Measurements from ENCODE around the gene HTR2B.
"Not testable (repeated sequence)": the region's sequence is repeated elsewhere in the genome, so short reads cannot be mapped to it uniquely, and the experiment has no call there.

Gene HTR2B

DNA sequence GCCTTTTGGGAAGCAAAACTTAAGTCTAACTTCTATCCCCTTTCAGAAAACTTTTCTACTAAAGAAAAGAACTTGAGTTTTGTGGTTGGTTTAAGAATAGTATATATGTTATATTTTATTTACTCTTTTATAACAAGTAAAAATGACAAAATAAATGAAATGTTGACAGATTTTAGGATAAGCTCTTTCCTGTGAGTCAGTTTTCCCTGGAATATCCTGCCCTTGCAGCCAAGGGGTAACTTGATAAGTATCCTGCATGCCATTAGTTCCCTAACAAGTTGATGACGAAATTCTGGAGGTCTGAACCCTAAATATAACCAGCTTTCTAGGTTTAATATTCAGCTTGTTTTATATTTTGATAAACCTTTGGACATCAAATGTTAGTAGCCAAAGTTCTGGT, 7.3 kb upstream of the HTR2B start:
- DNase-seq: no peak

DNA sequence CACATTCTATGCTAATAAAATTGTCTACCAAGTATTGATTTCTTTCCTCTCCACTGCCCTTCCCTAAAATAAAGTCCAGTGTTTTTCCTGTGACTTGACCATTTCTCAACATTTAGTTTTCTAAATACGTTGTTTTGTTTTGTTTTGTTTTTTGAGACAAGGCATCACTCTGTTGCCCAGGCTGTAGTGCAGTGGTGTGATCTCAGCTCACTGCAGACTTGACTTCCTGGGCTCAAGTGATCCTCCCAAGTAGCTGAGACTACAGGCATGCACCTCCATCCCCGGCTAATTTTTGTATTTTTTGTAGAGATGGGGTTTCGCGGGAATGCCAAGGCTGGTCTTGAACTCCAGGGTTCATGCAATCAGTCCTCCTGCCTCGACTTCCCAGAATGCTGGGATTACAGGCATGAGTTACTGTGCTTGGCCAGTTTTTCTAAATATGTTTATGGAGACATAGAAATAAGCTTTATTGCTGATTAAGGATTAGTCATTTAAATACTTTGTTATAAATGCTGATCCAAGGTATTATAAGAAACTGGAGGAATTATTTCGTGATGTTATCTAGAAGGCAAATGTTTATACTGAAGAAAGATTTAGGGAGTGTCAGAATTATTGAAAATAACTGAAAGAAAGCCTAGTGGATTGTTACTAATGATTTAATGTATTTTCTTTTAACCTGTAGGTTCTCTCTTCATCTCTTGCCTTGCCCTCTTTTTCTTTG, 5.7 kb upstream of the HTR2B start:
- no peak for DNase-seq

DNA sequence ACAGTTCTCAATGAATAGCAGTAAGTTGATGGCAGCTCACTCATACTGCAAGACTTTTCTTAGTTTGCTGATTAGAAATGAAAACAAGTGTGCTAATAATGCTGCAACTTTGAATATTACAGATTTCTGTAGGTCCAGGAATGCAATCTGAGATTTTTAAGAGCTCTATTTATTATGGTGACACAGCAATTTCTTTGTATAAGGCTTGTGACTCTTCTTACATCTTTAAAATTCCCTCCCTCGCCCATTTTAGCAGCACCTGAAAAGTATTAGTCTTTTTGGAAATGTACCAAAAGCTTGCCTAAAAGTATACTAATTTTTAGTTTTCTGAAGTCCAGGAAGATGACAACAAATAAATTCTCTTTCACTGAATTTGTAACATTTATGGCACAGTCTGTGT, 4.4 kb upstream of the HTR2B start:
- DNase-seq: no peak

DNA sequence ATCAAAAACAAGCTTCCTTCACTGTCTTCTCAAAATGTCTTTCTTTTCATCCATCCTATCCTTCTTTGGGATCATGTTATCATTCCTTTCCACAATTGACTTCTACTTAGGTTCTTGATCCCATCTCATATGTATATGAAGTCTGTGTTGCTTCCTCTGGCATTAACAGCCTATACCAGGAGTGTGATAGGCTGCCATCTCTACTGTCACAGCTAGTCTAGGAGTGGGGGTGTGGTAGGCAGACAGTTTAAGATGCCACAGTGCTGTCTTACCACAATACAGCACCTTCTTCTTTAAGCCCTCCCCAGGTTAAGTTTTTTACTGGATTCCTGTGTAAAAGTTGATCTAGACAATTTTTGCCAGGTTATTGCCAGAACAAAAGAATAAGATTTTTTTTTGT, 3.7 kb upstream of the HTR2B start:
- no peak for DNase-seq

DNA sequence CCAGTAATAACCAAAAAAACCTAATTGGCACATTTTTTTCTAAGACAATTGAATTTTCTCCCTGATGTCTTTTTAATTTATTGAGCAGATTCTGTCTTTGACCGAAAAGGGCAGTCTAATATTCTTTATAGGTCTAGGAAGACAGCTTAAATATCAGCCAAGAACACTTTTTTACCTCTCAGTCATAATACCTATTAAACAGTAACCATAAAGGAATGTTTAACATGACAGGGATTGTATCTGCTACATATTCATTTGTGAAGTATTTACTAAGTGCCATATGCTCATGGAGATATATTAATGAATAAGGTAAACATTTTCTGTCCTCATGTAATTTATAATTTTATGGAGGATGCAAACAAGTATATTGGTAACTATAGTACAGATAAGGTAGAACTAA, 3.1 kb upstream of the HTR2B start:
- DNase-seq: no peak

DNA sequence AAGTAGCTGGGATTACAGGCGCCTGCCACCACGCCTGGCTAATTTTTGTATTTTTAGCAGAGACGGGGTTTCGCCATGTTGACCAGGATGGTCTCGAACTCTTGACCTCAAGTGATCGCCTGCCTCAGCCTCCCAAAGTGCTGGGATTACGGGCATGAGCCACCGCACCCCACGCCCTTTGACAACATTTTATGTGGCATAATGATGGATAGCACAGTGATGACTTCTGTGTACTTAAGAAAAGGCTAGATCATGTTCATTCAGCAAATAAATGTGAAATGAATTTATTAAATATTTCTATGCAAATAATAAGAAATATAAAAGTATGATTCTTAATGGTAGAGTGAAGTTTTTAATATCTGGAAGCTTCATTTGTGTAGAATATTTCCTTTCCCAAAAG, 2.6 kb upstream of the HTR2B start:
- no peak for DNase-seq

DNA sequence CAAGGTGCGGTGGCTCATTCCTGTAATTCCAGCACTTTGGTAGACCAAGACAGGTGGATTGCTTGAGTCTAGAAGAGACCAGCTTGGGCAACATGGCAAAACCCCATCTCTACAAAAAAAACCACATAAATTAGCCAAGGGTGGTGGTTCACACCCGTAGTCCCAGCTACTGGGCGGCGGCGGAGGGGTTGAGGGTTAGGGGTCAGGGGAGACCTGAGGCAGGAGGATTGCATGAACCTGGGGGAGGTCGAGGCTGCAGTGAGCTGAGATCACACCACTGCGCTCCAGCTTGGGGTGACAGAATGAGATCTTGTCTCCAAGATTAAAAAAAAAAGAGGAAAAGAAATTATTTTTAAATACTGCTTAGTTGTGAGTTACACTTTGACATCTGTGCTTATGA, 1.3 kb upstream of the HTR2B start:
- no peak for DNase-seq

DNA sequence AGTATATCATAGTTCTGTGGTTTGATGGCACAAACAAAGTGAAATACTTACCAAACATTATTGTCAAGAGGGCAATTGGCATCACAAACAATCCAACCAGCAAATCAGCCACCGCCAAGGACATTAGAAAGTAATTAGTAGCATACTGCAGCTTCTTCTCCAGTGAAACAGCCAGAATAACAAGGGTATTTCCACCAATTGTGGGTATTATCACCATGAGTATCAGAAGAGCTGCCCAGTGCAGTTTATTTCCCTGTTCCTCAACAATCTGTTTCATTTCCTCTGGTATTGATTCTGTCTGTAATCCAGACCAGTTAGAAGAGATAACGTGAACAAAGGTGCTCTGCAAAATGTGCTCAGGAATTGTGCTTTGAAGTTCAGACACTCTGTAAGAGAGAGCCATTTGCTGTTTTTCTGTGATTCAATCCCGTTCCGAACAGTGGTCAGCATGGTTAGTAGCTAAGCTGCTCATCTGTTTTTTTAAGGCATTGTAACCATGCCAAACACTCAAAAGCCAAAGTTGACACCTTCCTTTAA, 1.4 kb downstream of the HTR2B start:
- DNase-seq: no peak

DNA sequence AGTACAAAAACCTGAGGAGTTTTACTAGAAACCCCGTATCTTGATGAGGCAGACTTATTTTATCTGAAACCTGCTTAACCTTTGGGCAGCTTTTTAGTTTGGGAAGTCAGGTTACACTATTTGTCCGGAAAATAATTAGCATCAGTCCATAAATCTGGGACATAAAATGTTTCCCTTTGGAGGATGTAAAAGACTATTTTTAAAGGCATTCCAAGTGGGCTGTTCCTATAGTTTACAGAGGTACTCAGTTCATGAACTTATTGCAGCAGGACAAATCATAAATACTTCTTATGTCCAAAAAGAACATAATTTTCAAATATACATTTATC, 6.3 kb downstream of the HTR2B start:
- no peak for DNase-seq

DNA sequence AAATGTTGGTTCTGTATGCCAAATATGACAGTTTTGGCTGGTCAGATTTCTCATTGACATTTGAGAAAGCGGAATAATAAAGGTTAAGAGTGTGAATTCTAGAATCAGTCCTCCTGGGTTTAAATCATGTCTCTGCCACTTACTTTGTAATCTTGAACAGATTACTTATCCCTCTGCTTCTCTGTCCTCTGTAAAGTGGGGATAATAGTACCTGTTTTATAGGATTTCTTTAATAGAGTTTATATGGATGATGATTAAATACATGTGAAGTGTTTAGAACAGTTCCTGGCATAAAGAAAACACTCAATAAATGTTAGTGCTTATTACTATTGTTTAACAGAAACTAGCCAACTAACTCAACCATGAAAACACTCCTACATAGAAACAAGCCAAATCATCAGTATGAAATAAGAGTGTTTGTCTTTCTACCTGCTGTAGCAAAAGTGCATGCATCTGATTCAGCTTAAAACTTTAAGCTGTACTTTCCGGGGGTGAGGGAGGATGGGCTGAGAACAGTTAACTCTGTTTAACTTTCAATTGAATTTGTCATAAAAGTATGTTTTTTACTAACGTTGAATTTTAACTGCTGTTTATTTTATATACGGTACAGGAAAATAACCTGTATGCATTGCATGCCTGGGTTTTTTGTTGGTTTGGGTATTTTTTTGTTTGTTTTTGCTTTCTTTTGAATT, 6.8 kb downstream of the HTR2B start:
- DNase-seq: no peak

DNA sequence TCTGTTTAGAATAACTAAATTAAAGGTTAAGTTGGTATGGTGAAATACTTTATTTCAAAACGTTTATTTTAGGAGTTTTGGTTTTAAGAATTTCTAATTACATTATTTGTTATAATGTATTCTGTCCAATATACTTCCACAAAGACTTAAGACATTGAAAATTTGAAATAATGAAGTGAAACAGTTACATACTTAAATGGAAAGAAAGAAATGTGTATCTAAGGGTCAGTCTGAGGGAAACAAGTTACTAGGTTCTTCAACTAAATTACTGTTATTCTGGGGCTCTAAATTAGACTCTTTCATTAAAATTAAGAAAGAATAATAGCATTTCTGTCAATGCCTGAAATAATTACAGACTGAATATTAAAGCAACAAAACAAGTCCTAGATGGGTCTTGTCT, 7.7 kb downstream of the HTR2B start:
- DNase-seq: no peak

DNA sequence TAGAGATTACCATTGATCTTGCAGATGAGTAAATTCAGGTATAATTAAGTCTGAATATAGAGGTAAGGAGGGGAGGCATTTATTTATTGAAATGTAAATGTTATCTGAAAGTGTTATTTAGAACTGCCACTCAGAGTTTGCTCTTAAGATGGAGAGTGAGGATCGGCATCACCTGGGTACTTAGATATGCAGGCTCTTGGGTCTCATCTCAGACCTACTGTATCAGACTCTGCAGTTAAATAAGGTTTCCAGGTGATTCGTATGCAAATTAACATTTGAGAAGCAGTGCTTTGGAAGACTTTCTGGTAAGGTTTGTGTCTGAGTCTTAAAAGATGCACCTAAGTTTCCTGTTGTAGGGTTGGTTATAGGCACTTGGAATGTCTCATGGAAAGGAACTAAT, 9.2 kb downstream of the HTR2B start:
- no peak for DNase-seq

DNA sequence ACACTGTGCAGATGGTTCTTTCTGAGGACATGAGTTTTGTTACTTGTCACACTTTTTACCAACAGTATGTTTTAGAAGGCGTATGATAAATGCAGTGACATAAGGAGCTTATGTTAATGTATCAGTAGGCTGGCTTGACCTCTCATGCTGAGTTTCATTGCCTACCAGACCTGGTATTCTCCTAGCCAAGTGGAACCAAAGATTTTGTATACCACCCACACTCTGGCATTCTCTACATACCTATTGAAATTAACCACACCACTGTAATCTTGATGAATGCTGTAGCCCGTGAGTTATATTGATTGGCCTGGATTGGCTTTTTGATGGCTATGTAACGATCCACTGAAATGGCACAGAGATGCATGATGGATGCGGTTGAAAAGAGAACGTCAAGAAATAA, 11.4 kb downstream of the HTR2B start:
- no peak for DNase-seq

DNA sequence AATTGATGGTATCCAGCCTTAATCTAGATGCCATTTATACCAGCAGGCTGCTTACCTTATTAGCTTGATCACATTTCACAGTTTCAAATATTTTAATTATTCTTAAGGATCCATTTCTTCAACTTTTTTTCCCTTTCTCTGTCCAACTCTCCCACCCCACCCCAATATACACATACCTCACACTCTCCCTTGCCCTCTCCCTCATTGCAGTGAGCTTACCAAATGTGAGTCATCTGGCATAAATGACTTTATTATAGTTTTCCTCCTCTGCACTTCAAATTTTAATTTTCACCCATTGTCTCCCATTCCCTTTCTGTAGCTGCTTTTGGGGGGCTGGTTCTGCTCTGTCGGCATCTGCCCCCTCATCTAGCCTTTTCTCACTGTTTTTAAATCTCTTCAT, 12.9 kb downstream of the HTR2B start:
- no peak for DNase-seq

DNA sequence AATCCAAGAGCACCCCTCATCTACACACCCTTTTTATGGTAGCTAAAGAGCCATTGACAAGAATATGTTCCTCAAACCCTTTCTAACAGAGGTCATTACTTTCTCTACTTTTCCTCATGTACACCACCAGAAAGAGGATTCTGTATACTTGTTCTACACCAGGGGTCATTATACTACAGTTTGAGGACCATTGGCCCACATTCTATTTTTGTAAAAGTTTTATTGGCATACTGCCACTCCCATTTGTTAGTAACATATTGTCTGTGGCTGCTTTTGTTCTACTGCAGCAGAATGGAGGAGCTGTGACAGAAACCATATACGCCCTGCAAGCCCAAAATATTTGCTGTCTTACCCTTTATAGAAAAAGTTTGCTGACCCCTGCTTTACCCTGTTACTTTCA, 14.3 kb downstream of the HTR2B start:
- no peak for DNase-seq

DNA sequence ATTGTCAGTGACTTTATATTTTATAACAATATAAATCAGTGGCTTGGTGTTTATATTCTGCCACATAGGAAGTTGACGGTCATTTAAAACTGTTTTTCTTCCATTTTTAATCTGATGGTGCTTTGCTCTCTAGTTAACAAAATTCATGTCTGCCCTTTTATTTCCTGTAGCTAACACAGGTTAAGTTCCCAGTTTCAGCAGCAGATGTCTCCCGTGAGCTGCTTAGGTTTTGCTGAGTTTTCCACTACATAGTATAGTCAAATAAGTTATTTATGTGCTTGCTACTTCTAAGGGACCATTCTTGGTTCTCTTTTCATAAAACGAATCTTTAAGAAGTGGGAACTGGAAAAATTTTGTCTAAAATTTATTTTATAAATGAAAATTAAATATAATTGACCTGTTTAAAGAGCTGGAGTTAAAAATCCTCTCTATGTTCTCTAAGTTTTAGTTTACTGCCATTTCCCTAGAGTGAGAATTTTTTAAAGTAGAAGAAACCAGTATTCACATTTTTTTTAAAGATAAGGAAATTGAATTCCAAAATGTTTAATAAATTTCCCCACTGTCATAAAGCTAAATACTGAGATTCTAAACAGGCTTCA, 20.6 kb downstream of the HTR2B start:
- DNase-seq: peak; percentile 55

DNA sequence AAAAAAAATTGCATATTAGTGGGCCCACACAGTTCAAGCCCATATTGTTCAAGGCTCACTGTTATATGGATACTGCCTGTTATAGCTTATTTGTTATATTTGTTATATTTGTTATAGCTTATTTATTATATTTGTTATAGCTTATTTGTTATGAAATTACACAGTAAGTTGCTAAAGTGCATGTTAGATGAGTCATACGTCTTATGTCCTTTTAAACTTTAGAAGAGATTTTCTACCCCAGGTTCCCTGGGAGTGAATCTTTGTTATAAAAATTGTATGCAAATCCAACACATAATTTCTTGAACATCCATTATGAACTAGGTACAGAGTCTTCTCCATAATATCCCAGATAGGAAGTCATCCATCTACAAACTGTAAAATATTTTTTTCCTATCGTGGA, 22.1 kb downstream of the HTR2B start:
- no peak for DNase-seq

DNA sequence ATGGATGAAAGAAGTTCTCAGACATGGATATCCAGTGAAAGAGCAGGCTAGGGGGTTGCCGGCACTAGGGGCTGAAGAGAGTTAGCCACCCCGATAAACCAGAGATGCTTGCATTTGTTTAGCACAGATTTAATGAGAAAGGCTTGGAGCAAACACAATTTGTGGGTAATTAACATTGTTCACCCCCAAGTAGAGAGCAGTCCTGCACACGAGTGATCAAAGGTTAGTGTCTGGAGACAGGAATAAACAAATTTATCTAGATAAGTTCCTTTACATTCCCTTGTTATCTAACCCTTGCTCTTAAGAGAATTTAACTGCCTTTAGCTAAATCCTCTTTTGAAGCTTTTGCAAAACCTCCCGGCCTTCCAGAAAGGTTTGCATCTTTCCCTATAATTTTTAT, 23.9 kb downstream of the HTR2B start:
- DNase-seq: no peak

DNA sequence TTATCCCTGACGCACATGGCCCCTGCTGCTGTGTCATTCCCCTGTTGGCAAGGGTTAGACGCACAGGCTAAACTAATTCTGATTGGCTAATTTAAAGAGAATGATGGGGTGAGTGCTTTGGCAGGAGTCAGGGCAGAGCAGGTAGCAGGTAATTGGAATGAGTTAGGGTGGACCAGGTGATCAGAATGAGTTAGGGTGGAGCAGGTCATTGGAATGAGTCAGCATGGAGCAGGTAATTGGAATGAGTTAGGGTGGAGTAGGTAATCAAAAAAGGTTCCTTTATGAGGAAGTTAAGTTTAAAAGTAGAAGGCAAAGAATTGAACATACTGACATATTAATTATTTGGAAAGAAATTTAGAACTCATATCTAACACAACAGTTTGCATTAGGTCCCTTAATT, 24.5 kb downstream of the HTR2B start:
- not testable (repeated sequence) for DNase-seq

DNA sequence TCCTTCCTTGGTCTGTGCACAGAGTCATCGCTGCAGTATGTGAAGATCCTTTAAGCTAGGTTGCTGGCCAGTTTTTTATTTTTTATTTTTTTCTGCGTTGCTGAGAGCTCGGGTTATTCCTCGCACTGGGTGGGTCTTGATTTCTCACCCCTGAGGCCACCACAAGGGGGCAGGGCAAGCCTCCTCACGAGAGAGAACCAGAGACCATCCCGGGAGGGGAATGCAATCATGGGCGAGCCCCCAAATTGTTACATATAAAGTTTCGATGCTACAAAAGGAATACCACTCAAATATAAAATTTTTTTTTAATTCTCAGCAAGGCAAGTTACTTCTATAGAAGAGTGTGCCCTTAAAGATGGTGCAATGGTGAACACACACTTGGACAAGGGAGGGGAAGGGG, 24.9 kb downstream of the HTR2B start:
- DNase-seq: no peak

DNA sequence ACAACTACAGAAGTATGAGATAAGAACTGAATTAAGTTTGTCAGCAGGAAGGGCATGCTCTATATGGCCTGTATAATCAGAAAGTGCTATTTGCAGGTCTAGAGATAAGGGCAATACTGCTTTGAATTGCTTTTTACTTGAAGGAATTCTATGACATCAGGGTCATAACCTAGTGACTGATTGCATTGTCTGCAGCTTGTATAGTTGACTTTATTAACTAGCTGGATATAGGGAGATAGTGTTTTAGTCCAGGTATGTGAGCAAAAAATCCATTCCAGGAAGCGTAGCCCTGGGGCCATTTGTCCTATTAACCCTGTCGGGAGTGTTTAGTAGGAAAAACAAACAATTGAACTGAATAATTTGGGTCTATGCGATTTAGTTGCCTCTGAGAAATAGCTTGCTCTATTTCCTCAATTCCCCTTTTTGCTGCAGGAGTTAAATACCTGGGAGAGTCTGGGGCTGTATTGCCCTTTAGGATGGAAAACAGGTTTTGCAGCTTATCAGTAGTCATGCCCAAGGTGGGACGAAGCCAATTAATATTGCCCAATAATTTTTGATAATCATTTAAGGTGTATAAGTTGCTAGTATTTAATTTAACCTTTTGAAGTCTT, 30.0 kb downstream of the HTR2B start:
- DNase-seq: no peak

DNA sequence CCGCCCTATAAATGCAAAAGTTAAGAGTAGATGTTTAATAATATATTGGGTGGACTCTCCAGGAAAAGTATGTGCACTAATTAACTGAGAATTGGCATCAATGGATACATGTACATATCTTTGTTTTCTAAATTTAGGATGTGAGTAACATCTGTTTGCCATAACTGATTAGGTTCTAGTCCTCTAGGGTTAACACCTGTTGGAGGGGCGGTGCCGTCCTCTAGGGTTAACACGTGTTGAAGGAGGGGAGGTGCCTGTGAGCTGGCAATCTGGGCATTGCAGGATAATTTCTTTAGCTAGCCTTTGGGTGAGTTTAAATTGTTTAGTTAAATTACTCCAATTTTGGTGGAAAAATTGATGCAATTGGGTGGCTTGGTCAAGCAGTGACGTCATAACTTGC, 30.9 kb downstream of the HTR2B start:
- DNase-seq: no peak

DNA sequence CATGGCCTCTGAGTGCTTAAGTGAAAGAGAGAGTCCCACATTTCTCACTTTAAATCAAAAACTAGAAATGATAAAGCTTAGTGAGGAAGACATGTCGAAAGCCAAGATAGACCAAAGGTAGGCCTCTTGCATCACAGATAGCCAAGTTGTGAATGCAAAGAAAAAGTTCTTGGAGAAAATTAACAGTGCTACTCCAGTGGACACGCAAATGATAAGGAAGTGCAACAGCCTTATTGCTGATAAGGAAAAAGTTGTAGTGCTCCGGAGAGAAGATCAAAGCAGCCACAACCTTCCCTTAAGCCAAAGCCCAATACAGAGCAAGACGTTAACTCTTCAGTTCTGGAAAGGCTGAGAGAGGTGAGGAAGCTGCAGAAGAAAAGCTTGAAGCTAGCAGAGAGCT, 36.1 kb downstream of the HTR2B start:
- no peak for DNase-seq

DNA sequence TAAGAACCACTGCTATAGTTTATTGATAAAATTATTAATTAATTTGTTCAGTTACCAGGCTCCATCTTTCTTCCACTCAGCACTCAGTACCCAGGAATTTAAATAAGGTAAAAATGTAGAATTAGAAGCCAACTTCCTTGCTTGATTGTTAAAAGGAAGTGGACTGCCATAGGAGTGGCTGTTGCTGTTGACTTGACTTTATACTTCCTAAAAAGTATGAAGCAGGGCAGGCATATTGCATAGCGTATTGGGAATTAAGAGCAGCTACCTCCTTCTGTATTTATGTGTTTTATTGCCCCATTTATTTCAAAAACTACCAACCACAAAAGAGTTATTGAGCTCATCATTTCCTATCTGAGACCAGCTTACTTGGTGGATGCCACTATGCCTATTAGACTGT, 40.3 kb downstream of the HTR2B start:
- no peak for DNase-seq
